ENCODE data around the gene FUBP3. TPM values are rescaled to one million over a fixed set of nuclear protein-coding genes. Genes with fewer than 3 reads are reported as not detected.
A peak's percentile ranks its signal among the peaks of the same experiment; 100 is the strongest.

Gene FUBP3
- total and polyA plus RNA-seq, 2 experiments from 2014 or later: 42.5 to 74.8 TPM

- ATAC-seq: no peak
- H3K4me3 Mint-ChIP-seq: peak overlapping the region; percentile 49
- Histone ChIP-seq H3K4me1 (ENCODE audit: insufficient read depth) (peaks cover 23% of the 10 kb centered on the region), H4K20me1 (replicated peaks; ENCODE audit: insufficient read depth) (no peaks in the 10 kb centered on the region), H3K27me3 (ENCODE audit: insufficient read depth) (peaks cover 100% of the 10 kb centered on the region), H3F3A (replicated peaks; ENCODE audit: low read depth) (0 out of 2 replicates have a peak, but pooled peaks cover 3% of the 10 kb centered on the region), H3K4me2 (peak overlapping the region; percentile 90), H3K27ac (ENCODE audit: low read depth) (no peak overlapping the region), H3K4me3 (peak overlapping the region; percentile 67), H2AFZ (peak overlapping the region; percentile 96), H3K79me2 (replicated peaks; ENCODE audit: insufficient read depth) (no peaks in the 10 kb centered on the region), H3K36me3 (ENCODE audit: insufficient read depth) (no peaks in the 10 kb centered on the region), H3K9me2 (ENCODE audit: insufficient read depth) (no peaks in the 10 kb centered on the region)
- peak; percentile 83 for TF ChIP-seq EZH2phosphoT487 (IDR thresholded peaks at IDR 0.05; ENCODE audit: unreplicated experiment)
- TF ChIP-seq ZNF462 (CRISPR knock-in tag; IDR thresholded peaks at IDR 0.05): no peak
- no peak for TF ChIP-seq ETS1 (IDR thresholded peaks at IDR 0.05)
- peak; percentile 95 for TF ChIP-seq EZH2 (IDR thresholded peaks at IDR 0.05; ENCODE audit: low read depth, unreplicated experiment)
- TF ChIP-seq JUNB (IDR thresholded peaks at IDR 0.05; ENCODE audit: unreplicated experiment): no peak
- no peak for TF ChIP-seq ZNF331 (CRISPR knock-in tag; IDR thresholded peaks at IDR 0.05; ENCODE audit: low read depth)
- peaks cover 97% of the 10 kb centered on the region for H3K27me3 Mint-ChIP-seq (ENCODE audit: insufficient read depth, low read depth, poor library complexity)
- no peak overlapping the region for H3K27ac Mint-ChIP-seq
- peaks cover 17% of the 10 kb centered on the region for H3K4me1 Mint-ChIP-seq
- peak; percentile 59 for DNase-seq (ENCODE audit: low spot score)
- peaks cover 6% of the 10 kb centered on the region; the same call in 2 of the 3 replicates for H3K36me3 Mint-ChIP-seq (ENCODE audit: low read depth)
- H3K9me3 Mint-ChIP-seq: peaks cover 19% of the 10 kb centered on the region
Measured at GRCh38 chr9:130661451-130662098, 82.2 kb downstream of the FUBP3 start.
